GM18909 (cell line): ENCODE data around the gene ZNF555.
"Not testable (repeated sequence)": the region's sequence is repeated elsewhere in the genome, so short reads cannot be mapped to it uniquely, and the experiment has no call there.

Experiments used
- ATAC-seq: cut with Tn5 transposase; IDR thresholded peaks from one replicate; pipeline ENCODE4 v1.9.1; 2021; ENCODE audit warnings: mild to moderate bottlenecking; ENCODE audit not compliant: unreplicated experiment, poor library complexity

Gene ZNF555

DNA sequence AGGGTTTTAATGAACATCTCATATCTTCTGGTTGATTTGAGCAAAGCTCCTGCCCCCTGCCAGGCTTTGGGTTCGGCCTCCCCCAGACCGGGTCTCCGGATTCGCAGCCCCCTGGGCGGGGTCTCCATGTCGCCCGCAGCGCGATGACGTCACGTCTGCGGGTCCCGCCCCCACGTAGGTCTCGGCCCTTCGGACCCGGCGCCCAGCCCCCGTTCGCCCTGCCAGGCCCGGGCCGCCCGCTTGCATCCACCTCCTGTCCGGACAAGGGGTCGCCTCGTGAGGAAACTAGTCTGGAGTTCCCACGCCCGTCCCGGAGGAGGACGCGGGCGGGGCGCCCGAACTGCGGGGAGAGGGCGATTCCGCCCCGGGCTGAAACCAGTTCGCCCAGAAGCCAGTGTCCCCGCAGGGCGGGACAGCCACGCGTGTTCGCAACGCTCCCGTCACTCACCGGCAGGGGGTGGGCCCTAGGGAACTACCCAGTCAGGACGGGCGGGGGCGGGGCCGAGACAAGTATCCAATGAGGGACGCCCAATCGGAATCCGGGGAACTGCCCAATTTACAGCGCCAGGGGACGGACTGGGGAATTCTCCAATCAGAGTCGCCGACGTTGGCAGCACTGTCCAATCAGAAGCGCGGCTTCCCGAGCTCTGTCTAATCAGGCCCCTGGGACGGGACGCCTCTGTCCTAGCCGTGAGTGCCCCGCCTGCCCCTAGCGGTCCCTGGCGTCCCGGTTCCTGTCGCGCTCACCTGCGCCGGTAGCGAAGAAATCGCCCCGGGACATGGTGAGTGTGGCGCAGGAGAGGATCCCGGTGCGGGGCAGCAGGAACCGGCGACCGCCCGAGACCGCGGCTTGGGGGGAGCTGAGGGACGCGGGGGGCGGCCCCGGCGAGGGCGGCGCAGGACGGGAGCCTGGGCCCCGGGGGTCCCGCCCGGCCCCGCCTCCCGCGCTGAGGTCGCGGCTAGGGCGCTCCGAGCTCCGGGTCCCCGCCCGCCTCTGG lies at the start of gene ZNF555:
ZNF555 (plus strand) TSS at position 682 of the 998 bp plus-strand sequence; CDS start at position 780, 98 bp downstream.
- ATAC-seq, result peak; percentile 94

DNA sequence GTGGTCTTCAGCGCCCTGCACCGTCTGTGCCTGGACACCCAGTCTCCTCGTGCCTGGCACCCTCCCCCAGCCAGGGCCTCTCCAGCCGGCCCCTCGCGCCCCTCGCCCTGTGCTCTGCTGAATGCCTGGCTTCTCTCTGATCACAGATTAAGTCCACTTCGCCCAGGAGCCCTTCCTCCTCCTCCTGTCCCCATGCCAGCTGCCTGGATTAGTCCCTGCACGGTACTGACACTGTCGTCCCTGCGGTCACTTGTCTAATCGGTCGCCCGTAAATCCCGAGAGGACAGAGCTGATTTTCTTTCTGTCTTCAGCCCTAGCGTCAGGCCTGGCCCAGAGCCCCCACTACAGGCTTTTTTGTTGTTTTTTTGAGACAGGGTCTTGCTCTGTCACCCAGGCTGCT lies 49.4 kb upstream of the ZNF555 start:
- no peak for ATAC-seq

DNA sequence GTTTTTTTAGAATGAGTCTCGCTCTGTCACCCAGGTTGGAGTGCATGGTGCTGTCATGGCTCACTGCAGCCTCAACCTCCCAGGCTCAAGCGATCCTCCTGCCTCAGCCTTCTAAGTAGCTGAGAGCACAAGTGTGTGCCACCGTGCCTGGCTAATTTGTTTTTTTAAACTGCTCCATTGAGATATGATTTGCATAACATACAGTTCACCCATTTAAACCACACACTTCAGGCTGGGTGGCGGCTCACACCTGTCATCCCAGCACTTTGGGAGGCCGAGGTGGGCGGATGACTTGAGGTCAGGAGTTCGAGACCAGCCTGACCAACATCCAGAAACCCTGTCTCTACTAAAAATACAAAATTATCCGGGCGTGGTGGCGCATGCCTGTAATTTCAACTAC lies 48.6 kb upstream of the ZNF555 start:
- ATAC-seq, result not testable (repeated sequence)

DNA sequence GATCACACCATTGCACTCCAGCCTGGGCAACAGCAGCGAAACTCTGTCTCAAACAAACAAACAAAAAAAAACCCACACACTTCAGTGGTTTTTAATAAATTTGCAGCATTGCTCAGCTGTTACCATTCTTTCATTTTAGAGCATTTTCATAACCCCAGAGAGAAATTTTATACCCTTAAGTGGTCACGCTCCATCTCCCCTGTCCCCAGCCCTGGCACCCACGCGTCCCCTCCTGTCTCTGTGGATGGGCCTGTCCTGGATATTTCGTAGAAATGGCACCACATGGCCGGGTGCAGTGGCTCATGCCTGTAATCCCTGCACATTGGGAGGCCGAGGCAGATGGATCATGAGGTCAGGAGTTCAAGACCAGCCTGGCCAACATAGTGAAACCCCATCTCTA lies 48.1 kb upstream of the ZNF555 start:
- ATAC-seq, result no peak

DNA sequence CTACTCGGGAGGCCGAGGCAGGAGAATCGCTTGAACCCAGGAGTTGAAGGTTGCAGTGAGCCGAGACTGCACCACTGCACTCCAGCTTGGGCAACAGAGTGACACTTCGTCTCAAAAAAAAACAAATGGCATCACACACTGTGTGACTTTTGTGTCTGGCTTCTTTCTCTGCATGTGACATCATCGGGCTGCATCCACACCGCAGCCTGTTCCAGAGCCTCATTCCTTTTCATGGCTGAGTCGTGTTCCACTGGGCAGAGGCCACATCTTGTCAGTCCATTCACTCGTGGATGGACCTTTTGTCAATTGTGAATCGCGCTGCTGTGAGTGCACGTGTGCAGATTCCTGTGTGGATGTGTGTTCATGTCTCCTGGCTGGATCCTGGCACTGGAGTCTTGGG lies 47.7 kb upstream of the ZNF555 start:
- no peak for ATAC-seq

DNA sequence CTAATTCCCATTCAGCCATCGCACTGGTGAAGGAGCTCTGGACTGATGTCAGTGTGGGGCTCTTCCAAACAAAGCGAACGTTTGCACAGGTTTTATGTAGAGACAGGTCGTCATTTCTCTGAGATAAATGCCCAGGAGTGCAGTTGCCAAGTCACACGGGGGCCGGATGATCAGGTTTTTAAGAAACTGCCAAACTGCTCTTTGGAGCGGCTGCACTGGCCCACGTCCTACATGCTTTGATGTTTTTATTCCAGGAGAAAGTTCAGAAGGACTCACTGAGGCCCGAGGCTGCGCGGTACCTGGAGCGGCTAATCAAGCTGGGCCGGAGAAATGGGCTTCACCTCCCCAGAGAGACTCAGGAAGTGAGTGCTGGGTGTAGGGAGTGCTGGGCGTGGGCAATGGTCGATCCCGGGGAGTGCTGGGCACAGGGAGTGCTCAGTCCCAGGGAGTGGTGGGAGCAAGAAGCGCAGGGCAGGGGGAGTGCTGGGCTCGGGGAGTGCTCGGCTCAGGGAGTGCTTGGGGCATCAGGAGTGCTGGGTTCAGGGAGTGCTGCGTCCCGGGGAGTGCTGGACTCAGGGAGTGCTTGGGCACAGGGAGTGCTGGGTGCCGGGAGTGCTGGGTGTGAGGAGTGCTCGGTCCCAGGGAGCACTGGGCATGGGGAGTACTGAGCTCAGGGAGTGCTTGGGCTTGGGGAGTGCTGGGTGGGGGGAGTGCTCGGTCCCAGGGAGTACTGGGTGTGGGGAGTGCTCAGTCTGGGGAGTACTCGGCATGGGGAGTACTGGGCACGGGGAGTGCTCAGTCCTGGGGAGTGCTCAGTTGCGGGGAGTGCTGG lies 45.2 kb upstream of the ZNF555 start:
- no peak for ATAC-seq

DNA sequence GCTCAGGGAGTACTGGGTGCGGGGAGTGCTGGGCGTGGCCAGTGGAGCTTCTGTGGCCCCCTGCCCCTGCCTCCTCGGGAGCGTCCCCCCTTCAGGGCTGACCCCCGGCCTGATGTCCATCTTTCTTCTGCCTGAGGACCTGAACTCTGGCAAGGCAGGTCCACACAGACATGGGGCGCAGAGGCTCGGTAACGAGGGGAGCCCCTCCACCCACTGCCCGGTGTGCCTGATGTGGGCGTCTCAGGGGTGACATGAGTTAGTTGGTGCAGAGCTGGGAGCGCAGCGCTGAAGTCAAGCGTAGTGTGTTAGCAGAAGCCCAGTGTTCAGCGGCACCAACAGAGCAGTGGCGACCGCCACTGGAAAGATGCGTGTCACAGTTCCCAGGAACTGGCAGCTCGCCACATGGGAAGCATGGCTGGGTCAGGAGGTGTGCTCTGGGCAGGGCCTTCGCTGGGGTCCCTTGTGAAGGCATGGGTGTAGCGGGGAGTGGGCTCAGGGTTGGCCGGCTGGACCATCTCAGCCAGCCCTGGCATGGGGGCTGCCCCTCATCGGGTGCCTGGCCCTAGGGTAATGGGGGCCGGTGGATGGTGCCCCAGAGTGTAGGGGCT lies 44.5 kb upstream of the ZNF555 start:
- no peak for ATAC-seq

DNA sequence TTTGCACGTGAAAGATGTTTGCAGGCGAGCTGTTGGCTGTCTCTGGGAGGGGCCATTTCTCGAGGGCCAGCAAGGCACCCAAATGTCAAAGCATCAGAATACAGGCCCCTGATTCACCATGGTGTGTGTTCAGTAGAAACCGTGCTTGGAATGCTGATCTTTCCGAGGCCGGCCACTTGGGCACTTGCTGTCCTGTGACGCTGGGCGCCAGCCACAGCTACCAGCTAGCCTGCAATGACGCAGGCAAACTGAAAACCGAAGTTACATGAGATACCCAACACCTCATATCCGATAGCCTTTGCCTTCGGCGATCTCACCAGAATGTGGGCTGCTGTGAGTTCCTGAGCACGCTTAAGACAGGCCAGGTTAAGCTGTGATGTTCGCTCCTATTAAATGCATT lies 44.0 kb upstream of the ZNF555 start:
- no peak for ATAC-seq

DNA sequence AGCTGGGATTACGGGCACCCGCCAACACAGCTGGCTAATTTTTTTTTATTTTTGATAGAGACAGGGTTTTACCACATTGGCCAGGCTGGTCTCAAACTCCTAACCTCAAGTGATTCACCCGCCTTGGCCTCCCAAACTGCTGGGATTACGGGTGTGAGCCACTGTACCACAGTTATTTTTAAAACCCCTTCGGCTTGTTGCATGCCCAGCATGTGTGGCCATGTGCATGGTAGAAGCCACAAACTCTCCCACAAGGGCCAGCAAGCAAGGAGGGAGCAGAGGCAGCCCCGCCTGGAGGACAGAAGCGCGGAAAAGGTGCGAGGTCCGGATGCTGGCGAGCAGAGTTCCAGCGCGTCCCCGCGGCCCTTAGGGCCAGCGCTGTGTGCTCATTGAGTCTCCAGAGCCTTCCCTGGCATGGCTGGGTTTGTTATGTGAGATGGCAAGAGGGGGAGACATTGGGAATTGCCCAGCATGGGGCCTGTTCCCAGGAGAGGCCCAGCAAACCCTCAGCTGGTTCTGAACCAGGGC lies 43.1 kb upstream of the ZNF555 start:
- no peak for ATAC-seq

DNA sequence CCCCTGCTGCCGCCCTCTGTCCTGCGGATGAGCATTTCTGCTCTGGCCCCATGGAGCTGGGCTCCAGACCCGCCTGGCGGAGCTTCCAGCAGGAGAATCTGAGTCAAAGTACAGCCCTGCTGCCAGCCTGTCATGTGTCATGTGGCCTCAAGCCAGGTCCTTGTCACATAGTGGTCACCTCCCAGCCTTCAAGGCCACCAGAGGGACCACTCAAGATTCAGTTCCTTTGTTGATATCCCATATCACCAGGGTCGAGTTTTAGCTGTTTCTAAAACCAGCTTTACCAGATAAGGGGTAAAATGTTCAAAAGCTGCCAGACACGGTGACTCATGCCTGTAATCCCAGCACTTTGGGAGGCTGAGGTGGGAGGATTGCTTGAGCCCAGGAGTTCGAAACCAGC lies 42.5 kb upstream of the ZNF555 start:
- no peak for ATAC-seq

DNA sequence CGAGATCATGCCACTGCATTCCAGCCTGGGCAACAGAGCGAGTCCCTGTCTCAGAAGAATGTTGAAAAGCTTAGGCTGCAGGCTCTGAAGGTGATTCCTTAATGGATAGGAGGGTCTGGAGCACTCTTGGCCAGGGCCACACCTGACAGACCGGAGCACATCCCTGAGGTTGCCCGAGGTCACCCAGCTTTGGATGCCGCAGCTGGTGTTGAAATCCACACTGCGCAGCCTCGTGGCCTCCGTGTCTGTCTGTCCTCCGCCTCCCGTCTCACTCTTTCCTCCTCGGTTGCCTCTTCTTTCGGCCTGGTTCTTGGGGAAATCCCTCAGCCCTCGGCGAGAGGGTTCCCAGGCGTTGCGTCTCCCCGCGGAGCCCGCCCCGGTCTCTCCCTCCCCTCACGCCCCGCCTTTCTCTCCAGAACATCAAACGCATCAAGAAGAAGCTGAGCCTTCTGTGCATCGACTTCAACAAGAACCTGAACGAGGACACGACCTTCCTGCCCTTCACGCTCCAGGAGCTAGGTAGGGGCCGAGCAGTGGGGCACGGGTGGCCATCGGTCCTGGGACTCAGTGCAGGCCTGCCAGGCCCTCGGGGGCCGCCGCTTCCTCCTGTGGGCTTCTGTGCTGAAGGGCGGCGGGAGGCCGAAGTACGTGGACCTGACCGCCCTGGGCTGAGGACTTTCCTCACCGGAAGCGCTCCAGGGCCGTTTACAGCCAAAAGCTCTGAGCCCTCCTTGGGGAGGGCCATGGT lies 41.8 kb upstream of the ZNF555 start:
- no peak for ATAC-seq

DNA sequence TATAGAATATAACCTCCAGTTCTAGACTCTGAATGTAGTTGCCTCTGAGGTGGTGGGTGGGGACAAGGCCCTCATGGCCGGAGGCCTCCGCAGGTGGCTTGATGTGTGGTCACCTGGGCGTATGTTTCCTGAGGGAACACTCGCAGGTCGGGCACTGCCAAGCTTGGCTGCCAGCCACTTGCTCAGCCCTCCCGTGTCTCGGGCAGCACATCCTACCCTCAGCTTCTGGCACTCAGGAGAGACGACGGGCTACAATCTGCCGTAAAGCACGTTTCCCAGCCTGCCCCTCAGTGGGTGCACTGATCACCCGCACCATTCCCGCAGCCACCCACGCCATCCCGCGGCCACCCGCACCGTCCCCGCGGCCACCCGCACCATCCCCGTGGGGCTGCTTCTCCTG lies 40.8 kb upstream of the ZNF555 start:
- ATAC-seq, result no peak

DNA sequence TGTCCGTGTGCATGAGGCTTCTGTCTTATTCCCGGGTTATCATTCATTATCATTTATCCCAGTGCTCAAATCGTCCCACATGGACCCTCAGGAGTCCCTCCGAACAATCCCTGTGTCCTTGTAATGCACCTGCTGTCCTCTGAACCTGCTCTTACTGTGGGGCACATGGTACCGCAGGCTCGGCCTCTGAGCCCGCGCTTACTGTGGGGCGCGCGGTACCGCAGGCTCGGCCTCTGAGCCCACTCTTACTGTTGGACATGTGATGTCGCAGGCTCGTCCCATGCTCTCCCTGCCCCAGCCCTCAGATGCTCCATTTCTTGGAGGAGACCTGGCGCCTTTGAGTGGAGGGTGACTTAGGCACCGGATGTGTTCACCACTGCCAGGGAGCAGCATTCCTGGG lies 38.4 kb upstream of the ZNF555 start:
- no peak for ATAC-seq

DNA sequence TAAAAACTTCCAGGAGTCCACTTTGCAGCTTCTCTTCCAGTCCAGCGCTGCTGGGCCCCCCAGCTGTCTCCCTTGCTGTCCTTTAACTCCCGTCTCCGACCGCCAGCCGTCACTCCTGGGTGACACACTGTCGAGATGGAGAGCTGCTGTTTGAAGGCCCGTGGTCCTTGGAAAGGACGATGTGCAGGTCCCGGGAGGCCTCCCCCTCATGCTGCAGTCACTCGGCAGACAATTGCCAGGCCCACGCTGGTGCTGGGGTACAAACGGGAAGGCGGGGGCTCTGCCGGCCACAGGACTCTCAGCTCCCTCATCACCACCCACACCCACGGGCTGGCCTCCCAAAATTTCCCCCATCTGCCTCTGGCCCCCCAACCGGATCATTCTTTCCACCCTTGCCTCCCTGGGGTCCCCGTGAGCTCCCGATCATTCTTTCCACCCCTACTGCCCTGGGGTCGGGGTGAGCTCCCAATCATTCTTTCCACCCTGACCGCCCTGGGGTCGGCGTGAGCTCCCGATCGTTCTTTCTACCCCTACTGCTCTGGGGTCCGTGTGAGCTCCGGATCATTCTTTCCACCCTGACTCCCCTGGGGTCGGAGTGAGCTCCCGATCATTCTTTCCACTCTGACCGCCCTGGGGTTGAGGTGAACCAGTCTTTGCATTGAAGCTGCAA lies 37.7 kb upstream of the ZNF555 start:
- no peak for ATAC-seq

DNA sequence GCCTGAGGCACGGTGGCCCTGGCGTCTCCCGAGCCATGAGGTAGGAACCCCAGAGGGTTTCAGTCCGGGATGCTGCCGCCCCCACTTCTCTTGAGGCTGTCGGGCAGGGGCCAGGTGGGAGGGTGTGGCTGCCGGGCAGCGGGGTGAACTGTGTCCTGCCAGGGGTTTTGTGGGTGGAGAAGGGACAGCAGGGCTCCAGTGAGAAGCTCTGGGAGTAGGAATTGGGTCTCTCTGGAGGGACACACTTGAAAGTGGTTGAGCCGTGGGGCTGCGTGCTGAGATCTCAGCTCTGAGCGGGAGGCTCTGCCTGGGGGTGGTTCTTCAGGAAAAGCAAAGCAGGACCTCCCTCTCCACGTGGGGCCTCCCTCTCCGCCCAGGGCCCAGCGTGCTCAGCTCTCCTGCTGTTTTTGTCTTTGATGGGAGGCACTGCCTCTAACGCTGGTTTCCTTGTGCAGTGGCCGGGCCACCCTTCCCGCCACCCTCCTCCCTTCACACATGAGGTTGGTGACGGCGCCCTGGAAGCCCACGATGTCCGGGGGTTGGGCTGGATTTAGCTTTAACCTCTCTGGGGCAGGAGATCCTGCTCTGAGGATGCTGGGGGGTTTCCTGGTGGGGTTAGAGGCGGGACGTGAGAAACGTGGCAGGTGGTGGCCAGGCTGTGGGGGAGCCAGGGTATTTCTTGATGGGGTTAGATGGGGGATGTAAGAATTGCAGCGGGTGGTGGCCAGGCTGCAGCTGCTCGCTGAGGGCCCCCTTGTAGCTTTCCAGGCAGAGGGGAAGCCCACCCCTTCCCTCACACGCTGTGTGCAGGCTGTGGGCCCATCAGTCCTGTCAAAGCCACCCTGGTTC lies 36.9 kb upstream of the ZNF555 start:
- ATAC-seq, result no peak

DNA sequence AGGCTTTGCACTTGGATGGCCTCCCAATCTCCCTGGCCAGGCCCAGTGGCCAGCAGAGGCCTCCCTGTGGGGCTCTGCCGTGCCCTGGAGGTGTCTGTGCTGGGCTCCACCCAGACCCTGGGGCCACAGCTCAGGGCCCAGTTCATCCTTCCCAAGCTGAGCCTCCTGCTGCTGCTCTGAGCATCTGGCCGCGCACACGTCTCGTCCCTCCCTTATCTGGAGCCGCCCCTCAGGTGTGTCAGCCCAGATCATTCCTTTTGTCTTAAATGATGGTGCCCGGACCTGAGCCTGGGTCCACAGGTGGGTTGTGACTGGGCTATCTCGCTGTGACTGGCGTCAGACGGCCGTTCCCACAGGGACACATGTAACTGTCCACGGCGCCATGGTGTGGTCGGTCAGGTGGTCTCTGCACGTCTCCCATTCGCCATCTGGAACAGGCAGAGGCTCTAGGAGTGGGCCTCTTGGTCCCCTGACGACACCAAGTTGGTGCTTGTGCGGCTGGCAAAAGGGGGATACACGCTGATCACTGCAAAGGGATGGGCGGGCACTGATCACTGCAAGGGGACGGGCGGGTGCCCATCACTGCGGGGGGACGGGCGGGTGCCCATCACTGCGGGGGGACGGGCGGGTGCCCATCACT lies 35.9 kb upstream of the ZNF555 start:
- no peak for ATAC-seq

DNA sequence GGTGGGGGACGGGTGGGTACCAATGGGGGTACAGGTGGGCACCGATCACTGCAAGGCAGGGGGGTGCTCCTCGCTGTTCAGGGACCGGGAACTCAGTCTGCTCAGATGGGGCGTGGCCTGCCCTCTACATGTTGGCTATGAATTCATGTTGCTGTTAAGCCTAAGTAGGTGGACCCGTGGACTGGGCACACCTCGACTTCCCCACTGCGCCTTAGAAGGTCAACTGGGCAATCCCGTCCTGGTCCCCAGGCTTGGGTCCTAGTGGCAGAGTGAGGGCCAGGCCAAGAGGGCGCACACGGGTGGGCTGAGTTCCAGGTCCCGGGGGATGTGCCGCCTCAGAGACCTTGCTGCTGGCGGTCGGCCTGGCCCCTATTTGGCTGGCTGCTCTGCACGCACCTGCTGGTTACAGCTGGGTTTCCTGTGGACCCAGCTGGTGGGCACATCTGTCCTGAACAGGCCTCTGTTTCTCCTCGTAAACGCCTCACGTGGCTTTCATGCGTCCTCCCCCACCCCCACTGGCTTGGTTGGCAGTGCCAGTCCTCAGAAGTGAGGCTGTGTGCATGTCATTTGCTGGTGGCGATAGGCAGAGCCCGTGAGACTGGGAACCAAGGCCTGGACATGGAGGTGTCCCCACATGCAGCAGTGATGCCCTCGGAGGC lies 35.2 kb upstream of the ZNF555 start:
- ATAC-seq, result no peak
